ENCODE measurements around the gene VEZT. TPM values are rescaled to one million over a fixed set of nuclear protein-coding genes. Genes with fewer than 3 reads are reported as not detected.

VEZT gene
- total and polyA plus RNA-seq, 10 of the 15 experiments (the other 5 are each of a cell fraction or from before 2014, with no cell fraction given), result 32.8 to 134 (median 66.2) TPM

DNA sequence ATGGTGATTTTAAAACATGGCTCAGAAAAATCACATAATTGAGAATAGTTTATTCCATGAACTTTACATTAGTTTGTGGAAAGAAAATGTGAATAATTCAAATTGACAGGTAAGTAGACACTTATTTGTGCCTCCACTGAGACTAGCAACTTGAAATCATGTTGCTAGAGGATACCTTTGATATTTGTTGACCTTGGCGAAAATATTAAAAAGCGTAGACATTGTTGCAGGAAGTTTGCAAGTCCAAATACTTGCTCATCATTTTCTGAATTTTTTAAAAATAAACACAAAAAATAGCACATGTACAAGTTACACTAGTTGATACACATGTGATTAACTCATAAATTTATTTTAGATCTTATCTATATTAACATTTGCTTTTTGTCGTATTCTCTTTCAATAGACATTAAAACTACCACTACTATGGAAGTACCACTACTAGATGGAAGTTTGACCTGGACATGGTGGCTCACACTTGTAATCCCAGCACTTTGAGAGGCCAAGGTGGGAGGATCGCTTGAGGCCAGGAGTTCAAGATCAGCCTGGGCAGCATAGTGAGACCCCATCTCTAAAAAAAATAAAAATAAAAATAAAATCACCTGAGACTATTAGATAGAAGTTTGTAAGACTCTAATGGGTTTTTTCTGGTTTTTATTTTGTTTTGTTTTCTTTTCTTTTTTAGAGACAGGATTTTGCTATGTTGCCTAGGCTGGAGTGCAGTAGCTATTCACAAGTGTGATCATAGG, 24.3 kb downstream of the VEZT start (continued):
- TF ChIP-seq SIN3A (IDR thresholded peaks at IDR 0.05; ENCODE audit: low read depth, low read length) (no peak), FOXM1 (IDR thresholded peaks at IDR 0.05; ENCODE audit: low read depth, low read length) (no peak), RFX5 (IDR thresholded peaks at IDR 0.05; ENCODE audit: low read depth, low read length) (no peak), PAX8 (IDR thresholded peaks at IDR 0.05) (no peak), ZBTB33 (IDR thresholded peaks at IDR 0.05) (no peak), JUNB (IDR thresholded peaks at IDR 0.05) (no peak), USF1 (IDR thresholded peaks at IDR 0.05; ENCODE audit: borderline replicate concordance, extremely low read length, insufficient read depth, low read depth, low read length) (no peak)

DNA sequence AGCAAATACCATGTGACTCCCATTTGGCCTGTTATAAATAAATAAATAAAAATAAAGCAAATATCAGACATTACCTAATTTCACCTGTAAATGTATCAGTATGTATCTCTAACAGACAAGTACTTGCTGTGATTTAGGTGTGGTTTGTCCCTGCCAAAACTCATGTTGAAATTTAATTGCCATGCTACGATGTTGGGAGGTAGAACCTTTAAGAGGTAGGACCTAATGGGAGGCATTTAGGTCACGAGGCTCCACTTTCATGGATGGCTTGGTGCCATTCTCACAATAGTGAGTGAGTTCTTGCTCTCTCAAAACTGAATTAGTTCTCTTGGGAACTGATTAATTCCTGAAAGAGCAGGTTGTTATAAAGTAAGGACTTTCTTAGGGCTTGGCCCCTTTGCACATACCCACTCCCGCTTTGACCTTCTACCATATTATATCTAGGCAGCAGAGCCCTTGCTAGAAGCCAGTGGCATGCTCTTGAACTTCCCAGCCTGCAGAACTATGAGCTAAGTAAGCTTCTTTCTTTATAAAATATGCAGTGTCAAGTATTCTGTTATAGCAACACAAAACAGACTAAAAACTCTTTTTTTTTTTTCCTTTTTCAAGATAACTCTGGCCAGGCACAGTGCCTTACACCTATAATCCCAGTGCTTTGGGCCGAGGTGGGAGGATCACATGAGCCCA, 26.0 kb downstream of the VEZT start:
- FAIRE-seq, result no peak
- SMC1A ChIA-PET (ENCODE audit: uncharacterized antibody, unreplicated experiment), result interaction anchor here (1.8 kb wide), 1 partner anchor 10 kb away, joined by 4 read pairs; no protein-coding TSS in a partner anchor
- WGBS (ENCODE audit: insufficient coverage, insufficient replicate concordance, low lambda C conversion rate, missing lambda C conversion rate), result 98% methylated on average over 4 of the region's 4 CpGs

More for the DNA sequence above, 26.0 kb downstream of the VEZT start:
- Histone ChIP-seq H3K9ac (ENCODE audit: control insufficient read depth, insufficient read depth, low read length) (no peak overlapping the region), H3K4me1 (ENCODE audit: control insufficient read depth, insufficient read depth, low read length) (no peaks in the 10 kb centered on the region), H3K4me2 (ENCODE audit: control insufficient read depth, insufficient read depth) (no peak overlapping the region), H3K9me3 (replicated peaks; ENCODE audit: control insufficient read depth, insufficient read depth, low read length) (no peaks in the 10 kb centered on the region), H4K20me1 (ENCODE audit: control insufficient read depth, insufficient read depth) (no peaks in the 10 kb centered on the region), H3K79me2 (ENCODE audit: control insufficient read depth, insufficient read depth, low read length) (peaks cover 24% of the 10 kb centered on the region), H3K36me3 (ENCODE audit: control insufficient read depth in 2 of 2, insufficient read depth in 2 of 2, low read length in 1 of 2) (peaks cover 0 to 11% of the 10 kb centered on the region in 2 experiments; a peak in 2 of 4 replicates), H3K27ac (ENCODE audit: control insufficient read depth, insufficient read depth) (no peak overlapping the region), H2AFZ (ENCODE audit: control insufficient read depth, low read depth, low read length) (no peak overlapping the region), H3K4me3 (no peak overlapping the region), H3K27me3 (replicated peaks in 1 of 2; ENCODE audit: control insufficient read depth in 2 of 2, insufficient read depth in 2 of 2, low read length in 1 of 2) (no peaks in the 10 kb centered on the region)
- ChIA-PET CTCF (interaction anchor here (1.1 to 2.0 kb wide), 2 partner anchors 19 to 21 kb away, joined by 4 read pairs; no protein-coding TSS in a partner anchor), POLR2A (interaction anchor here (0.6 to 1.3 kb wide), 5 partner anchors 13 to 301 kb away, joined by 3 to 4 read pairs (median 4); no protein-coding TSS in a partner anchor), RAD21 (ENCODE audit: unreplicated experiment) (interaction anchor here (0.7 kb wide), 1 partner anchor 21 kb away, joined by 5 read pairs; no protein-coding TSS in a partner anchor)
- in situ Hi-C loops (cut with MboI), result no loop called here
- intact Hi-C loops (cut with micrococcal nuclease; ENCODE audit: unreplicated experiment), result no loop called here
- DNase-seq (ENCODE audit: low read depth, low spot score) (no peak), ATAC-seq (no peak)
- TF ChIP-seq BMI1 (IDR thresholded peaks at IDR 0.05; ENCODE audit: borderline replicate concordance) (no peak), E2F8 (IDR thresholded peaks at IDR 0.05; ENCODE audit: low read depth, partially characterized antibody) (no peak), EED (IDR thresholded peaks at IDR 0.05; ENCODE audit: low read depth) (no peak), GATAD2B (conservative IDR thresholded peaks at IDR 0.05; ENCODE audit: low read depth) (no peak), WRNIP1 (IDR thresholded peaks at IDR 0.05; ENCODE audit: borderline replicate concordance, low read depth, low read length) (no peak), KDM1A (IDR thresholded peaks at IDR 0.05; ENCODE audit: borderline replicate concordance) (no peak), MYB (IDR thresholded peaks at IDR 0.05; ENCODE audit: borderline replicate concordance, low read depth, low read length) (no peak), SMAD1 (IDR thresholded peaks at IDR 0.05; ENCODE audit: low read depth, partially characterized antibody) (no peak), SIX5 (IDR thresholded peaks at IDR 0.05; ENCODE audit: low read depth, low read length, severe bottlenecking) (no peak)
- no TSS peak for BruUV-seq (replicated peaks)
